SW 1271 (cell line): ENCODE results near the gene DTNA.

Experiments used
- DNase-seq, 2 experiments: peaks; one replicate each; lab custom pipeline; 2025; lab: John Stamatoyannopoulos, UW

Gene DTNA

DNA sequence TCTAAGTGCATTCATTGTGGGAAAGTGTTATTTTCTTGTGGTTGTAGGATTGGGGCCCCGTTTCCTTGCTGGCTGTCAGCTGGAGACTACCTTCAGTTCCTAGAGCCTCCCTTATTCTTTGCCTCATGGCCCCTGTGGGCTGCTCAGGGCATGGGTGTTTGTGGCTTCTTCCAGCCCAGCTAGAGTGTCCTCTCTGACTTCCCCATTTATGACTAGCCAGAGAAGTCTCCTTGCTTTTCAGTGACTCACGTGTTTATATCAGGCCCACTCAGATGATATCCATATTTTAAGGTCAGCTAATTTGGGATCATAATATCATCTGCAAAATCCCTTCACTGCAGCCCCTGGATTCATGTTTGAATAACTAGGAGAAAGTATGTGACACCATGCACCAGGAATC is 62.8 kb downstream of the DTNA start:
- no peak for DNase-seq

DNA sequence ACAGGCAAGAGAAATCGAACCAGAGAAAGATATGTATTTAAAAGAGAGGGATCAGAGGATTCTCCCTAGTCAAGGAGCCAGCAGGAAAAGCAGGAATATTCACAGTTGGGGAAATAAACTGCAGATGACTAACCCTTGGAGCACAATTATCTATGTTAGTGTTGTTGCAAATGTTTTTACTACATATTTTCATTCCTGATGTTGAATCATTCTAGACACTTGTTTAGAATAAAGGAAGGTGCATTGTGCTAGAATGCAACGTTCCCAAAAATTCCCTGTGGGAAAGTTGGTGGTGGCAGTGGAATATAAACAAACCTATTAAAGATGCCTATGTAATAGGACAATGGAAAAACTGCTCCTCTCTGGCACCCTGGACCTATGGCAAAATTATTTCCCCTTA is 63.3 kb downstream of the DTNA start:
- DNase-seq: no peak

- no peak for DNase-seq
Observed at GRCh38 chr18:34773961-34774766, 64.1 kb downstream of the DTNA start.

- DNase-seq: no peak
Observed at GRCh38 chr18:34775461-34775860, 65.4 kb downstream of the DTNA start.

GRCh38 chr18:34779112-34779511 is 69.0 kb downstream of the DTNA start:
- DNase-seq: no peak

- DNase-seq: no peak
Observed at GRCh38 chr18:34780856-34781255, 70.8 kb downstream of the DTNA start.

DNA sequence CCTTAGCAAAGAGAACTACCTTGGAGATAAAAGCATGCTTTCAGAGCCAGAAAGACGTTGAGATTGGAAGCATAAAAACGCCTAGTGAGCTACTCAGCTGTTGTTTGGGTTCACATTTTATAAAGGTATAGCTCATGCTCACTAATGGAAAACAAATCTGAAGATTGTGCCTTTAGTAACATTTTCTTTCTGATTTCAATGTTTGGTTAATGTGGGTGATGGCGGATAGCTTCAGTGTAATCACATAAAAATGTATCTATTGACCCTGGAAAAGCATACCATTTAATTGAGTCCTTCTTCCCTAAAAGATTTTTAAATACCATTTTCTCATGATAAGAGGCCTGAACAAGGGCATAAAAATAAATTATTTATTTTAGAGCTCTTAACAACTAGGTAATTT is 73.4 kb downstream of the DTNA start:
- DNase-seq: no peak

- no peak for DNase-seq
Observed at GRCh38 chr18:34786162-34786741, 76.2 kb downstream of the DTNA start.

GRCh38 chr18:34787931-34788532 is 77.9 kb downstream of the DTNA start:
- peak in 1 of 2 experiments; percentile 65 for DNase-seq

- DNase-seq: no peak
Observed at GRCh38 chr18:34789768-34790344, 79.8 kb downstream of the DTNA start.

DNA sequence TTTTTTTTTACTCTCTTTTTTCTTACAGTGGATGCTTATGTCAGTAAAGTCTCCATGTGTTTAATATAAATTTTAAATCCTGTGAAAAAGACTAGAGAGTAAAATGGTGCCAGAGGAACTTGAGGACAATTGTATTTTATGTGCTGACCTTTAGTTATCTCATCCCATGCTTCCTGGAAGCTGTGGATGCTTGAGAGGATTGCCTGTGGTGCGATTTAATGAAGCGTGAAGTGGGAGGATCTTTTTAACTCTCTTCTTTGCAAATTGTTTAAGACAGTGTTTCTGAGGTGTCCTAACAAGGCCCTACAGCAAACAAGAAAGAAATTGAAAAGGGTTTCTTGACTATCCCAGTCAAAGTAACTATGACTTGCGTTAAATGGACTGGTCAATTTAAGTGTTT is 84.2 kb downstream of the DTNA start:
- DNase-seq: no peak

- no peak for DNase-seq
Observed at GRCh38 chr18:34795070-34795732, 85.1 kb downstream of the DTNA start.

- DNase-seq: no peak
Observed at GRCh38 chr18:34796035-34796657, 86.0 kb downstream of the DTNA start.

DNA sequence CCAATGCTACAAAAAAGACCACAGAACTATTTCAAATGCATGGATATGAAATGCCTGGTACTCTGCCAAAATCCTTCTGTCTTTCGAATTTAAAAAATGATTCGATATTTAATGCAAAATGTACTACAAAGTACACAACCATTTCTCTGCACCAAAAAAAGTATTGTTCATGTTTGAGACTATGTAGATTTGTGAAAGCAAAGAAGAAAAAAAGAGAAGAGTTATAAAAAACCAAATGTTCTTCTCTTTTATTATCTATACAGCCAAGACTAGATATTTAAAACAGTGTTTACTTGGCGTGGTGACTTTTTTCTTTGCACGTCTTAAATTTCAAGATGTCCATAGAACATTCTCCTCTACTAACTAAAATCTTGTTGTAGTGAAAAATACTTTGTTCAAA is 89.2 kb downstream of the DTNA start:
- DNase-seq: no peak

DNA sequence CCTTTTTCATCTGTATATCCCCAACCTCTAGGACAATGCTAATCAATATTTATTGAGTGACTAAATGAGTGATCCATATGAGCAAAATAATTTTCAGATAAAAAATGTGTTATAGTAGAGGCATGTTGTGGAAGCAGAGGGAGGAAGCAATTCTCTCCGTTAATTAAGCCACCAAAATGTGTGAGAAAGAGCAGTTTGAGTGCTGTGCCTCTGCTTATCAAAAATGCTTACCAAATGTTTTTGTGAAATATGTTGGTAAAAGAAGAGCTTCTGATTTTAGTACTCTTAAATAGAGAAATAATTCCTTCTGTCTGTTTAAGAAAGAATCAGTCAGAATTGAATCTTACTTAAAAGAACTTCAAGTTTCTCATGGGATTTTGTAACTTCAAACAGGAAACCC is 90.3 kb downstream of the DTNA start:
- DNase-seq: no peak

GRCh38 chr18:34801774-34802173 is 91.7 kb downstream of the DTNA start:
- no peak for DNase-seq

- no peak for DNase-seq
Observed at GRCh38 chr18:34802959-34803358, 92.9 kb downstream of the DTNA start.

DNA sequence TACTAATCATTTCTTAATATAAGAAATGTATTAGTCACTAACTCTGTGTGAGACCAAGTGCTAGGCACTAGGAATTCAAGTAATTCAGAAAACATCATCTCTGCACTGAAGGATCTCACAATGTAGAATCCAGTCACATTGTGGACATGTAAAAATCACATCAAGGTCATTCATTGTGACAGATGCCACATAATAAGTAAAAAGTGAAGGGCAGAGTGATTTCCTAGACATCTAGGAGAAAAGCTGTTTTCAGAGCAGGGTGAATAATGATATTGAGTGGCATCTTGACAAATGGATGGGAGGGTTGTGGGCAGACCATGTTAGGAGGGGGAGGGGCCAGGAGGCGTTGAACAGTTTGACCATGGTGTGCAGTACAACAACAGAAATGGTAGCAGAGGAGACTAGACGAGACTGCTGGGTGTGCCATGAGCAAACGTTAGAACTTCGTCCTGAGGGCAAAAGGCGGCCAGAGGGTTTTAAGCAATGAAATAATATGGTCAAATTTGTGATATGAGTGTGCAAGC is 93.8 kb downstream of the DTNA start:
- no peak for DNase-seq

DNA sequence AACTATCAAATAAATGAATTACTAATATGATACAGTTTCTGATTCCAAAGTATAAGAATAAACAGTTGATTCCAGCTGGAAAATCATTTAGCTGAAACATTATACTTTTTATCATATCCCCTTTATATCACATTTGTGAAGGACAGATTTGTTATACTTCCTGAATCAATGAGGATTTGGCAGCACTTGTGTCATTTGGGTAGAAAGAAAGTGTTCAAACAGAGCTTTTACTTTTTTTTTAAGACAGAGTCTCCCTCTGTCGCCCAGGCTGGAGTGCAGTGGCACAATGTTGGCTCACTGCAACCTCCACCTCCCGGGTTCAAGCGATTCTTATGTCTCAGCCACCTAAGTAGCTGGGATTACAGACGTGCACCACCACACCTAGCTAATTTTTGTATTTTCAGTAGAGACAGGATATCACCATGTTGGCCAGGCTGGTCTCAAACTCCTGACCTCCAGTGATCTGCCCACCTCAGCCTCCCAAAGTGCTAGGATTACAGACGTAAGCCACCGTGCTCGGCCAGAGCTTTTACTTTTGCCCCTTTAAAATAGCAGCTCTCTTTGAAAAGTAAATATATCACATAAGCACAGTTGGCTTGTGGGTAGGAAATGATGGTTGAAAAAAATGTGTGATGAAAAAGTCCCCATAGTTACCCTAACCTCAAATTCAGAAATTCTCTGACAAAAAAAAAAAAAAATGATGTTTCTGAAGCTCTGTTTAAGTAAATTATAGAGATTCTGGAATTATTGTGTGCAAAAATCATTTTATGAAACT is 95.2 kb downstream of the DTNA start:
- no peak for DNase-seq

GRCh38 chr18:34805878-34806351 is 95.8 kb downstream of the DTNA start:
- DNase-seq: no peak

GRCh38 chr18:34806527-34806926 is 96.4 kb downstream of the DTNA start:
- DNase-seq: no peak
